CD14-positive monocyte (primary cell): ENCODE results near the gene CCDC112. TPM values are rescaled to one million over a fixed set of nuclear protein-coding genes. Genes with fewer than 3 reads are reported as not detected.

ENCODE experiments used
- DNase-seq, 3 donors: peaks; one replicate each; pipeline ENCODE4 v3.0.0-alpha.2; 2011 to 2022
- H2AFZ ChIP-seq: 2 replicates; pipeline ENCODE4 v1.6.0; 2012; ENCODE audit warnings: mild to moderate bottlenecking, low read depth, low read length, inconsistent platforms; ENCODE audit not compliant: insufficient read depth, poor library complexity, severe bottlenecking
- H3K27ac ChIP-seq, 2 donors: 1 replicate in 1 of 2; 2 replicates in 1 of 2; pipeline ENCODE4 v1.5.1; 2012 to 2013; ENCODE audit warnings: low read length in 2 of 2, control low read depth in 1 of 2, inconsistent platforms in 1 of 2, low read depth in 1 of 2, mild to moderate bottlenecking in 1 of 2
- H3K27me3 ChIP-seq, 2 donors: one replicate each; pipeline versions ENCODE4 v1.6.0 to v1.6.1; 2011 to 2013; ENCODE audit warnings: low read length in 2 of 2; ENCODE audit not compliant: control insufficient read depth in 2 of 2, insufficient read depth in 2 of 2
- H3K36me3 ChIP-seq, 2 donors: replicated peaks in 1 of 2; 1 replicate in 1 of 2; 2 replicates in 1 of 2; pipeline versions ENCODE4 v1.5.1 to v1.6.1; 2012 to 2013; ENCODE audit warnings: low read length in 2 of 2, control low read depth in 1 of 2, inconsistent platforms in 1 of 2, mild to moderate bottlenecking in 1 of 2; ENCODE audit not compliant: insufficient read depth in 2 of 2, control insufficient read depth in 1 of 2
- H3K4me1 ChIP-seq, 2 donors: 1 replicate in 1 of 2; 2 replicates in 1 of 2; pipeline versions ENCODE4 v1.5.1 to v1.6.1; 2012 to 2013; ENCODE audit warnings: low read length in 2 of 2, control low read depth in 1 of 2, inconsistent platforms in 1 of 2, mild to moderate bottlenecking in 1 of 2, moderate library complexity in 1 of 2; ENCODE audit not compliant: insufficient read depth in 2 of 2, control insufficient read depth in 1 of 2
- H3K4me2 ChIP-seq: replicated peaks from 2 replicates; pipeline ENCODE3; 2012; ENCODE audit warnings: low read length, moderate library complexity, mild to moderate bottlenecking; ENCODE audit not compliant: poor library complexity, severe bottlenecking; ENCODE audit errors: extremely low read depth
- H3K4me3 ChIP-seq, 3 experiments: fragments of 200-600 bp in 1 of 3; sonication (generic) in 1 of 3; replicated peaks in 1 of 3; 1 replicate in 2 of 3; 2 replicates in 1 of 3; pipeline ENCODE4 v1.5.1; 2011 to 2013; ENCODE audit warnings: low read length in 3 of 3, mild to moderate bottlenecking in 3 of 3, control low read depth in 2 of 3, low read depth in 2 of 3, inconsistent platforms in 1 of 3, moderate library complexity in 1 of 3
- H3K79me2 ChIP-seq: 2 replicates; pipeline ENCODE4 v1.6.0; 2012; ENCODE audit warnings: mild to moderate bottlenecking, control low read depth, inconsistent platforms, low read length, moderate library complexity; ENCODE audit not compliant: insufficient read depth
- H3K9ac ChIP-seq: 2 replicates; pipeline ENCODE4 v1.6.0; 2017; ENCODE audit warnings: low read length, mild to moderate bottlenecking; ENCODE audit not compliant: insufficient read depth, poor library complexity, severe bottlenecking
- H3K9me3 ChIP-seq, 2 donors: replicated peaks in 1 of 2; 1 replicate in 1 of 2; 2 replicates in 1 of 2; pipeline versions ENCODE4 v1.5.1 to v1.6.1; 2012 to 2013; ENCODE audit warnings: low read length in 2 of 2, control low read depth in 1 of 2; ENCODE audit not compliant: control insufficient read depth in 1 of 2, insufficient read depth in 1 of 2
- H4K20me1 ChIP-seq: 2 replicates; pipeline ENCODE4 v1.6.0; 2012; ENCODE audit warnings: mild to moderate bottlenecking, low read length, control low read depth, moderate library complexity; ENCODE audit not compliant: insufficient read depth
- H3K27ac Mint-ChIP-seq, 7 donors: one replicate each; pipeline ENCODE4 v1.8.0; 2020; ENCODE audit warnings: mild to moderate bottlenecking in 7 of 7, mixed read lengths in 7 of 7, moderate library complexity in 6 of 7, inconsistent platforms in 2 of 7
- H3K27me3 Mint-ChIP-seq, 3 donors: one replicate each; pipeline ENCODE4 v1.8.0; 2021 to 2022; ENCODE audit warnings: low read depth in 3 of 3, mild to moderate bottlenecking in 3 of 3, mixed read lengths in 3 of 3, moderate library complexity in 3 of 3, inconsistent platforms in 1 of 3
- H3K36me3 Mint-ChIP-seq, 2 donors: one replicate each; pipeline ENCODE4 v1.8.0; 2020; ENCODE audit warnings: mixed read lengths in 2 of 2, inconsistent platforms in 1 of 2, mild to moderate bottlenecking in 1 of 2
- H3K4me1 Mint-ChIP-seq: one replicate; pipeline ENCODE4 v1.8.0; 2020; ENCODE audit warnings: mild to moderate bottlenecking, mixed read lengths
- H3K4me3 Mint-ChIP-seq, 2 donors: one replicate each; pipeline ENCODE4 v1.8.0; 2020; ENCODE audit warnings: mild to moderate bottlenecking in 2 of 2, mixed read lengths in 2 of 2, moderate library complexity in 1 of 2
- H3K9me3 Mint-ChIP-seq, 7 donors: one replicate each; pipeline ENCODE4 v1.8.0; 2020 to 2022; ENCODE audit warnings: mixed read lengths in 7 of 7, mild to moderate bottlenecking in 6 of 7, moderate library complexity in 6 of 7, inconsistent platforms in 2 of 7
- WGBS: methylation state at CpG from one replicate; pipeline ENCODE4 v1.1.5; 2013; ENCODE audit warnings: missing lambda C conversion rate; ENCODE audit not compliant: insufficient coverage; 5-methylcytosine and 5-hydroxymethylcytosine counted together
- intact Hi-C, 2 donors: fragments of 100-400 bp; cut with micrococcal nuclease; formaldehyde crosslinking; loops; one replicate each; pipeline versions ENCODE4 v1.15.0 to v1.15.1; 2023
- polyA plus RNA-seq, 3 donors: library from polyadenylated mRNA; depleted of rRNA in 1 of 3; unstranded in 2 of 3; stranded (reverse) in 1 of 3; fragments of 300-500 nt in 2 of 3; fragments of >200 nt in 1 of 3; fragmentation: Illumina TruSeq in 2 of 3; gene quantifications; 1 replicate in 2 of 3; 2 replicates in 1 of 3; pipeline ENCODE4 v1.2.3, GENCODE V29; 2012 to 2021
- TF ChIP-seq, protein P1 (sequence below): fragments of 200-600 bp; IDR thresholded peaks from one replicate; pipeline ENCODE4 v1.8.0; 2022; ENCODE audit warnings: antibody characterized with exemption, mild to moderate bottlenecking

Gene CCDC112
- polyA plus RNA-seq, 3 donors, result 4.3 to 6.2 (median 5.9) TPM

GRCh38 chr5:115317320-115317719, 20.9 kb upstream of the CCDC112 start:
- no peak overlapping the region for H3K4me3 ChIP-seq
- Mint-ChIP-seq H3K4me3 (no peak overlapping the region), H3K27me3 (peaks cover 3 to 17% (median 8%) of the 10 kb centered on the region in 3 donors), H3K9me3 (no peaks in the 10 kb centered on the region), H3K27ac (no peak overlapping the region), H3K4me1 (no peaks in the 10 kb centered on the region), H3K36me3 (no peaks in the 10 kb centered on the region)
- no peaks in the 10 kb centered on the region for H3K36me3 ChIP-seq
- intact Hi-C loops, result no loop called here
- TF ChIP-seq, protein P1, sequence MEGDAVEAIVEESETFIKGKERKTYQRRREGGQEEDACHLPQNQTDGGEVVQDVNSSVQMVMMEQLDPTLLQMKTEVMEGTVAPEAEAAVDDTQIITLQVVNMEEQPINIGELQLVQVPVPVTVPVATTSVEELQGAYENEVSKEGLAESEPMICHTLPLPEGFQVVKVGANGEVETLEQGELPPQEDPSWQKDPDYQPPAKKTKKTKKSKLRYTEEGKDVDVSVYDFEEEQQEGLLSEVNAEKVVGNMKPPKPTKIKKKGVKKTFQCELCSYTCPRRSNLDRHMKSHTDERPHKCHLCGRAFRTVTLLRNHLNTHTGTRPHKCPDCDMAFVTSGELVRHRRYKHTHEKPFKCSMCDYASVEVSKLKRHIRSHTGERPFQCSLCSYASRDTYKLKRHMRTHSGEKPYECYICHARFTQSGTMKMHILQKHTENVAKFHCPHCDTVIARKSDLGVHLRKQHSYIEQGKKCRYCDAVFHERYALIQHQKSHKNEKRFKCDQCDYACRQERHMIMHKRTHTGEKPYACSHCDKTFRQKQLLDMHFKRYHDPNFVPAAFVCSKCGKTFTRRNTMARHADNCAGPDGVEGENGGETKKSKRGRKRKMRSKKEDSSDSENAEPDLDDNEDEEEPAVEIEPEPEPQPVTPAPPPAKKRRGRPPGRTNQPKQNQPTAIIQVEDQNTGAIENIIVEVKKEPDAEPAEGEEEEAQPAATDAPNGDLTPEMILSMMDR, result no peak
- H3K27ac ChIP-seq, result no peak overlapping the region
- H3K9me3 ChIP-seq, result no peaks in the 10 kb centered on the region
- H3K4me2 ChIP-seq, result no peak overlapping the region
- H4K20me1 ChIP-seq, result no peaks in the 10 kb centered on the region
- H3K79me2 ChIP-seq, result no peaks in the 10 kb centered on the region
- H3K9ac ChIP-seq, result no peak overlapping the region
- no peak overlapping the region for H2AFZ ChIP-seq
- no peak for DNase-seq
- no peaks in the 10 kb centered on the region for H3K4me1 ChIP-seq
- H3K27me3 ChIP-seq, result peaks cover 6 to 13% of the 10 kb centered on the region in 2 donors

- H2AFZ ChIP-seq, result no peak overlapping the region
- H4K20me1 ChIP-seq, result no peaks in the 10 kb centered on the region
- no peaks in the 10 kb centered on the region for H3K4me1 Mint-ChIP-seq
- TF ChIP-seq, protein P1, result no peak
- no peak overlapping the region for H3K27ac ChIP-seq
- H3K9ac ChIP-seq, result no peak overlapping the region
- H3K4me3 ChIP-seq, result no peak overlapping the region
- H3K36me3 ChIP-seq, result no peaks in the 10 kb centered on the region
- H3K79me2 ChIP-seq, result no peaks in the 10 kb centered on the region
- no peaks in the 10 kb centered on the region for H3K4me1 ChIP-seq
- peaks cover 8 to 10% of the 10 kb centered on the region in 2 donors for H3K27me3 ChIP-seq
- no peak overlapping the region for H3K4me3 Mint-ChIP-seq
- no peak for DNase-seq
- peaks cover 3 to 19% (median 3%) of the 10 kb centered on the region in 3 donors for H3K27me3 Mint-ChIP-seq
- WGBS, result no CpG with 5 or more reads among the region's 3 CpGs
- H3K9me3 ChIP-seq, result no peaks in the 10 kb centered on the region
- H3K36me3 Mint-ChIP-seq, result no peaks in the 10 kb centered on the region
- no peak overlapping the region for H3K4me2 ChIP-seq
- intact Hi-C loops, result loop anchor here in 1 of 2 donors (5.0 kb wide), 1 partner anchor 274 kb away; no protein-coding TSS in a partner anchor
- no peak overlapping the region for H3K27ac Mint-ChIP-seq
- no peaks in the 10 kb centered on the region for H3K9me3 Mint-ChIP-seq
Observed at GRCh38 chr5:115313632-115314031, 17.2 kb upstream of the CCDC112 start.
